ENCODE data around the gene RPAP2. TPM values are rescaled to one million over a fixed set of nuclear protein-coding genes. Genes with fewer than 3 reads are reported as not detected.

Gene RPAP2
- total RNA-seq, 4 donors from 2014 or later: 3.2 to 37.8 (median 11.7) TPM

- 87 to 100% methylated on average over 4 of the region's 4 CpGs for WGBS, 2 donors (ENCODE audit: low coverage in 1 of 2)
- Histone ChIP-seq H3K36me3 (peaks cover 0 to 30% (median 5%) of the 10 kb centered on the region in 4 donors), H3K4me3 (no peak overlapping the region), H3K4me1 (no peaks in the 10 kb centered on the region), H3K9me3 (no peaks in the 10 kb centered on the region), H3K27ac (no peak overlapping the region), H3K27me3 (no peaks in the 10 kb centered on the region)
- in situ Hi-C loops (cut with MboI; ENCODE audit: low pct_ligation_motif_present in 1 of 4, low pct_unique_long_range_greater_than_20kb in 1 of 4, low sequenced_read_pairs in 3 of 4) (loop anchor here in 3 of 4 donors (25.0 kb wide), 2 partner anchors 304 to 504 kb away; no protein-coding TSS in a partner anchor), intact Hi-C loops (cut with DNase I; ENCODE audit: low total_unique reads) (no loop called here)
- DNase-seq: no peak
- TF ChIP-seq CTCF (IDR thresholded peaks at IDR 0.05): no peak
- no peak for TF ChIP-seq POLR2AphosphoS5 (IDR thresholded peaks at IDR 0.05)
- no peak for TF ChIP-seq EP300 (IDR thresholded peaks at IDR 0.05; ENCODE audit: low read depth)
Observed at GRCh38 chr1:92307980-92308379, 9.1 kb downstream of the RPAP2 start.

GRCh38 chr1:92310185-92310597, 11.3 kb downstream of the RPAP2 start:
- in situ Hi-C loops (cut with MboI; ENCODE audit: low pct_ligation_motif_present in 1 of 4, low pct_unique_long_range_greater_than_20kb in 1 of 4, low sequenced_read_pairs in 3 of 4): loop anchor here (10.0 to 25.0 kb wide), 4 partner anchors 185 to 502 kb away; no protein-coding TSS in a partner anchor
- intact Hi-C loops (cut with DNase I; ENCODE audit: low total_unique reads): no loop called here

GRCh38 chr1:92314024-92314423, 15.2 kb downstream of the RPAP2 start:
- Histone ChIP-seq H3K36me3 (no peaks in the 10 kb centered on the region), H3K27me3 (no peaks in the 10 kb centered on the region), H3K27ac (no peak overlapping the region), H3K9me3 (no peaks in the 10 kb centered on the region), H3K4me3 (no peak overlapping the region), H3K4me1 (no peaks in the 10 kb centered on the region)
- in situ Hi-C loops (cut with MboI; ENCODE audit: low pct_ligation_motif_present in 1 of 4, low pct_unique_long_range_greater_than_20kb in 1 of 4, low sequenced_read_pairs in 3 of 4): loop anchor here (10.0 to 25.0 kb wide), 4 partner anchors 181 to 498 kb away; no protein-coding TSS in a partner anchor
- intact Hi-C loops (cut with DNase I; ENCODE audit: low total_unique reads): no loop called here
- 82 to 86% methylated on average over 1 of the region's 1 CpG for WGBS, 2 donors (ENCODE audit: low coverage in 1 of 2)
- DNase-seq: no peak
- no peak for TF ChIP-seq POLR2AphosphoS5 (IDR thresholded peaks at IDR 0.05)
- TF ChIP-seq CTCF (IDR thresholded peaks at IDR 0.05): no peak
- no peak for TF ChIP-seq POLR2A (IDR thresholded peaks at IDR 0.05)
- TF ChIP-seq EP300 (IDR thresholded peaks at IDR 0.05; ENCODE audit: low read depth): no peak

More at GRCh38 chr1:92310185-92310597, 11.3 kb downstream of the RPAP2 start:
- no peak for DNase-seq
- TF ChIP-seq CTCF (IDR thresholded peaks at IDR 0.05): peak; percentile 29 to 57 (median 51)
- TF ChIP-seq EP300 (IDR thresholded peaks at IDR 0.05; ENCODE audit: low read depth): no peak
- no peaks in the 10 kb centered on the region for H3K4me1 ChIP-seq
- H3K27ac ChIP-seq: no peak overlapping the region
- no peaks in the 10 kb centered on the region for H3K9me3 ChIP-seq
- H3K36me3 ChIP-seq: peaks cover 0 to 15% (median 0%) of the 10 kb centered on the region in 4 donors
- H3K4me3 ChIP-seq: no peak overlapping the region
- no peaks in the 10 kb centered on the region for H3K27me3 ChIP-seq

GRCh38 chr1:92315766-92316599, 17.1 kb downstream of the RPAP2 start:
- in situ Hi-C loops (cut with MboI; ENCODE audit: low pct_ligation_motif_present in 1 of 4, low pct_unique_long_range_greater_than_20kb in 1 of 4, low sequenced_read_pairs in 3 of 4): loop anchor here (10.0 to 25.0 kb wide), 4 partner anchors 179 to 496 kb away; no protein-coding TSS in a partner anchor
- WGBS, 2 donors (ENCODE audit: low coverage in 1 of 2): 79 to 81% methylated on average over 6 of the region's 6 CpGs
- Histone ChIP-seq H3K27me3 (no peaks in the 10 kb centered on the region), H3K27ac (peak overlapping the region in 2 of 4 donors; percentile 19 to 33), H3K4me3 (no peak overlapping the region), H3K9me3 (no peaks in the 10 kb centered on the region), H3K36me3 (peaks cover 0 to 4% (median 0%) of the 10 kb centered on the region in 4 donors), H3K4me1 (no peaks in the 10 kb centered on the region)
- peak; percentile 22 for DNase-seq
- TF ChIP-seq EP300 (IDR thresholded peaks at IDR 0.05; ENCODE audit: low read depth) (no peak), POLR2AphosphoS5 (IDR thresholded peaks at IDR 0.05) (no peak), CTCF (IDR thresholded peaks at IDR 0.05) (no peak), POLR2A (IDR thresholded peaks at IDR 0.05) (no peak)
- intact Hi-C loops (cut with DNase I; ENCODE audit: low total_unique reads): no loop called here

Data from transverse colon (tissue), 4 donors.